Immature natural killer cell (primary cell): ENCODE data around the gene MT1B. TPM values are rescaled to one million over a fixed set of nuclear protein-coding genes. Genes with fewer than 3 reads are reported as not detected.

Experiments used
- DNase-seq, 3 donors: peaks; one replicate each; pipeline ENCODE4 v3.0.0; 2022; ENCODE audit warnings: mixed read lengths in 1 of 3
- H3K27ac Mint-ChIP-seq, 6 donors: one replicate each; pipeline ENCODE4 v1.8.0; 2020; ENCODE audit warnings: mixed read lengths in 6 of 6, mild to moderate bottlenecking in 5 of 6, inconsistent platforms in 4 of 6, moderate library complexity in 3 of 6
- H3K27me3 Mint-ChIP-seq, 3 donors: one replicate each; pipeline ENCODE4 v1.8.0; 2020 to 2021; ENCODE audit warnings: low read depth in 3 of 3, mild to moderate bottlenecking in 3 of 3, mixed read lengths in 3 of 3, moderate library complexity in 3 of 3, inconsistent platforms in 1 of 3
- H3K36me3 Mint-ChIP-seq, 3 donors: one replicate each; pipeline ENCODE4 v1.8.0; 2020; ENCODE audit warnings: mixed read lengths in 3 of 3, inconsistent platforms in 2 of 3, mild to moderate bottlenecking in 2 of 3
- H3K4me1 Mint-ChIP-seq, 2 donors: one replicate each; pipeline ENCODE4 v1.8.0; 2020; ENCODE audit warnings: inconsistent platforms in 2 of 2, mild to moderate bottlenecking in 2 of 2, mixed read lengths in 2 of 2, moderate library complexity in 1 of 2
- H3K4me3 Mint-ChIP-seq, 5 donors: one replicate each; pipeline ENCODE4 v1.8.0; 2020; ENCODE audit warnings: mild to moderate bottlenecking in 5 of 5, mixed read lengths in 5 of 5, inconsistent platforms in 3 of 5, moderate library complexity in 3 of 5
- H3K9me3 Mint-ChIP-seq, 6 donors: one replicate each; pipeline ENCODE4 v1.8.0; 2020; ENCODE audit warnings: mild to moderate bottlenecking in 6 of 6, mixed read lengths in 6 of 6, inconsistent platforms in 4 of 6, moderate library complexity in 3 of 6
- polyA plus RNA-seq, 3 donors: library from polyadenylated mRNA; unstranded; fragments of 300-500 nt; fragmentation: Illumina TruSeq; gene quantifications; one replicate each; pipeline ENCODE4 v1.2.3, GENCODE V29; 2021

Gene MT1B
- polyA plus RNA-seq, 3 donors from 2014 or later, result not detected

GRCh38 chr16:56625140-56625942 is 26.3 kb upstream of the MT1B start, which contains the start of gene MT1E:
MT1E (plus strand) TSS chr16:56625781; CDS start chr16:56625852, 71 bp downstream.
- Mint-ChIP-seq H3K9me3 (peaks cover 0 to 2% (median 0%) of the 10 kb centered on the region in 6 donors), H3K36me3 (no peaks in the 10 kb centered on the region), H3K27ac (peak within 1 kb of the TSS in 1 of 6 donors; percentile 77), H3K27me3 (peaks cover 10 to 17% (median 12%) of the 10 kb centered on the region in 3 donors), H3K4me1 (peaks cover 10 to 12% of the 10 kb centered on the region in 2 donors), H3K4me3 (peak within 1 kb of the TSS; percentile 72 to 89 (median 83))
- DNase-seq, result peak in 2 of 3 donors; percentile 10 to 29

GRCh38 chr16:56625943-56626654 is 25.6 kb upstream of the MT1B start:
- H3K27me3 Mint-ChIP-seq, result peaks cover 10 to 16% (median 13%) of the 10 kb centered on the region in 3 donors
- no peaks in the 10 kb centered on the region for H3K36me3 Mint-ChIP-seq
- peak overlapping the region; percentile 44 to 77 (median 62) for H3K4me3 Mint-ChIP-seq
- peaks cover 0 to 2% (median 0%) of the 10 kb centered on the region in 6 donors for H3K9me3 Mint-ChIP-seq
- H3K27ac Mint-ChIP-seq, result no peak overlapping the region
- no peak for DNase-seq
- peaks cover 10 to 12% of the 10 kb centered on the region in 2 donors for H3K4me1 Mint-ChIP-seq

GRCh38 chr16:56626685-56627084 is 25.0 kb upstream of the MT1B start:
- Mint-ChIP-seq H3K36me3 (no peaks in the 10 kb centered on the region), H3K27ac (no peak overlapping the region), H3K4me1 (peaks cover 13 to 16% of the 10 kb centered on the region in 2 donors), H3K9me3 (peaks cover 0 to 2% (median 0%) of the 10 kb centered on the region in 6 donors), H3K27me3 (peaks cover 10 to 19% (median 16%) of the 10 kb centered on the region in 3 donors), H3K4me3 (no peak overlapping the region)
- no peak for DNase-seq

GRCh38 chr16:56628486-56629350 is 23.0 kb upstream of the MT1B start:
- Mint-ChIP-seq H3K36me3 (no peaks in the 10 kb centered on the region), H3K27ac (no peak overlapping the region), H3K27me3 (peaks cover 15 to 26% (median 22%) of the 10 kb centered on the region in 3 donors), H3K4me3 (no peak overlapping the region), H3K9me3 (peaks cover 0 to 2% (median 0%) of the 10 kb centered on the region in 6 donors), H3K4me1 (peaks cover 16 to 24% of the 10 kb centered on the region in 2 donors)
- DNase-seq, result no peak

- Mint-ChIP-seq H3K27me3 (peaks cover 15 to 31% (median 25%) of the 10 kb centered on the region in 3 donors), H3K9me3 (peaks cover 0 to 2% (median 0%) of the 10 kb centered on the region in 6 donors), H3K27ac (no peak overlapping the region), H3K4me1 (peaks cover 12 to 24% of the 10 kb centered on the region in 2 donors), H3K36me3 (no peaks in the 10 kb centered on the region), H3K4me3 (no peak overlapping the region)
- DNase-seq, result no peak
Observed at GRCh38 chr16:56629531-56629930, 22.2 kb upstream of the MT1B start.

- Mint-ChIP-seq H3K9me3 (no peaks in the 10 kb centered on the region), H3K4me3 (no peak overlapping the region), H3K27ac (no peak overlapping the region), H3K36me3 (no peaks in the 10 kb centered on the region), H3K4me1 (peaks cover 7 to 26% of the 10 kb centered on the region in 2 donors), H3K27me3 (peaks cover 19 to 30% (median 20%) of the 10 kb centered on the region in 3 donors)
- no peak for DNase-seq
Observed at GRCh38 chr16:56630134-56630533, 21.6 kb upstream of the MT1B start.

GRCh38 chr16:56631197-56631596 is 20.5 kb upstream of the MT1B start:
- Mint-ChIP-seq H3K27me3 (peaks cover 18 to 28% (median 21%) of the 10 kb centered on the region in 3 donors), H3K9me3 (no peaks in the 10 kb centered on the region)

GRCh38 chr16:56631832-56632155 is 19.9 kb upstream of the MT1B start:
- Mint-ChIP-seq H3K27ac (no peak overlapping the region), H3K36me3 (no peaks in the 10 kb centered on the region), H3K27me3 (peaks cover 18 to 26% (median 25%) of the 10 kb centered on the region in 3 donors), H3K9me3 (no peaks in the 10 kb centered on the region), H3K4me1 (peaks cover 6 to 17% of the 10 kb centered on the region in 2 donors), H3K4me3 (peak overlapping the region in 3 of 5 donors; percentile 57 to 79 (median 69))
- DNase-seq, result no peak

More at GRCh38 chr16:56631197-56631596, 20.5 kb upstream of the MT1B start:
- Mint-ChIP-seq H3K4me3 (peak overlapping the region in 1 of 5 donors; percentile 79), H3K36me3 (no peaks in the 10 kb centered on the region), H3K27ac (no peak overlapping the region), H3K4me1 (peaks cover 6 to 18% of the 10 kb centered on the region in 2 donors)
- DNase-seq, result no peak

GRCh38 chr16:56632156-56632847 is 19.4 kb upstream of the MT1B start, which contains the start of gene MT1M:
MT1M (plus strand) TSS chr16:56632659; CDS start chr16:56632732, 73 bp downstream.
- DNase-seq, result no peak
- no peaks in the 10 kb centered on the region for H3K9me3 Mint-ChIP-seq
- no peaks in the 10 kb centered on the region for H3K36me3 Mint-ChIP-seq
- peaks cover 16 to 25% (median 23%) of the 10 kb centered on the region in 3 donors for H3K27me3 Mint-ChIP-seq
- no peak within 1 kb of the TSS for H3K27ac Mint-ChIP-seq
- H3K4me1 Mint-ChIP-seq, result peaks cover 6 to 17% of the 10 kb centered on the region in 2 donors
- peak within 1 kb of the TSS; percentile 24 to 79 (median 57) for H3K4me3 Mint-ChIP-seq

GRCh38 chr16:56632848-56633365 is 18.8 kb upstream of the MT1B start:
- Mint-ChIP-seq H3K27me3 (peaks cover 16 to 29% (median 25%) of the 10 kb centered on the region in 3 donors), H3K9me3 (no peaks in the 10 kb centered on the region), H3K4me1 (peaks cover 6 to 19% of the 10 kb centered on the region in 2 donors), H3K36me3 (no peaks in the 10 kb centered on the region), H3K27ac (no peak overlapping the region), H3K4me3 (peak overlapping the region; percentile 1 to 52 (median 25))
- no peak for DNase-seq

- H3K4me3 Mint-ChIP-seq, result peak overlapping the region in 1 of 5 donors; percentile 48
- no peaks in the 10 kb centered on the region for H3K36me3 Mint-ChIP-seq
- peaks cover 6 to 23% of the 10 kb centered on the region in 2 donors for H3K4me1 Mint-ChIP-seq
- no peak overlapping the region for H3K27ac Mint-ChIP-seq
- H3K27me3 Mint-ChIP-seq, result peaks cover 16 to 30% (median 25%) of the 10 kb centered on the region in 3 donors
- no peaks in the 10 kb centered on the region for H3K9me3 Mint-ChIP-seq
- DNase-seq, result no peak
Observed at GRCh38 chr16:56633535-56633934, 18.2 kb upstream of the MT1B start.

GRCh38 chr16:56634715-56635440 is 16.8 kb upstream of the MT1B start:
- no peak for DNase-seq
- H3K4me1 Mint-ChIP-seq, result peaks cover 6 to 25% of the 10 kb centered on the region in 2 donors
- H3K4me3 Mint-ChIP-seq, result peak overlapping the region in 1 of 5 donors; percentile 17
- no peak overlapping the region for H3K27ac Mint-ChIP-seq
- peaks cover 19 to 36% (median 23%) of the 10 kb centered on the region in 3 donors for H3K27me3 Mint-ChIP-seq
- no peaks in the 10 kb centered on the region for H3K9me3 Mint-ChIP-seq
- H3K36me3 Mint-ChIP-seq, result no peaks in the 10 kb centered on the region
